Measurements from ENCODE around the gene PSMD7. TPM values are rescaled to one million over a fixed set of nuclear protein-coding genes. Genes with fewer than 3 reads are reported as not detected.

PSMD7 gene
- total RNA-seq, 4 donors from 2014 or later: 62.2 to 100 (median 74.1) TPM

GRCh38 chr16:74279805-74280204 is 16.8 kb upstream of the PSMD7 start:
- TF ChIP-seq CTCF (IDR thresholded peaks at IDR 0.05; ENCODE audit: low read depth): no peak

- TF ChIP-seq CTCF (IDR thresholded peaks at IDR 0.05; ENCODE audit: low read depth): no peak
Observed at GRCh38 chr16:74280448-74280847, 16.2 kb upstream of the PSMD7 start.

- no peak for TF ChIP-seq CTCF (IDR thresholded peaks at IDR 0.05; ENCODE audit: low read depth)
Observed at GRCh38 chr16:74281300-74281699, 15.3 kb upstream of the PSMD7 start.

- TF ChIP-seq CTCF (IDR thresholded peaks at IDR 0.05; ENCODE audit: low read depth): no peak
Observed at GRCh38 chr16:74283716-74284115, 12.9 kb upstream of the PSMD7 start.

- TF ChIP-seq CTCF (IDR thresholded peaks at IDR 0.05; ENCODE audit: low read depth): no peak
Observed at GRCh38 chr16:74288065-74288464, 8.5 kb upstream of the PSMD7 start.

- TF ChIP-seq CTCF (IDR thresholded peaks at IDR 0.05; ENCODE audit: low read depth): no peak
Observed at GRCh38 chr16:74290356-74290755, 6.3 kb upstream of the PSMD7 start.

GRCh38 chr16:74291176-74291575 is 5.4 kb upstream of the PSMD7 start:
- no peak for TF ChIP-seq CTCF (IDR thresholded peaks at IDR 0.05; ENCODE audit: low read depth)

Data from subcutaneous adipose tissue (tissue), 4 donors.